OCI-LY7 (cell line): Measurements from ENCODE around the gene SLC16A3. TPM values are rescaled to one million over a fixed set of nuclear protein-coding genes. Genes with fewer than 3 reads are reported as not detected.

Experiments used
- Bru-seq: library from RNA; stranded (reverse); fragments of 400-500 nt; gene quantifications from one replicate; lab custom pipeline; 2021; lab: Mats Ljungman, UMichigan
- BruChase-seq, 2 experiments: library from RNA; stranded (reverse); fragments of 400-500 nt; gene quantifications; one replicate each; lab custom pipeline; 2021; lab: Mats Ljungman, UMichigan
- BruUV-seq: library from RNA; stranded (reverse); fragments of 400-500 nt; replicated peaks from 2 replicates; lab custom pipeline; 2021; lab: Mats Ljungman, UMichigan
- CTCF ChIA-PET: fragments of 300-600 bp; sonication (Branson Sonifier 250); formaldehyde crosslinking; loops from one replicate; lab custom pipeline; 2022; ENCODE audit warnings: antibody characterized with exemption; ENCODE audit not compliant: unreplicated experiment; lab: Charles Lee
- POLR2A ChIA-PET: fragments of 300-600 bp; sonication (Branson Sonifier 250); formaldehyde crosslinking; loops from one replicate; lab custom pipeline; 2022; ENCODE audit warnings: antibody characterized with exemption; lab: Charles Lee
- DNase-seq: peaks from one replicate; pipeline ENCODE4 v3.0.0-alpha.2; 2015; ENCODE audit warnings: low spot score
- H2AFZ ChIP-seq: fragments of 200-600 bp; sonication (generic), shearing (Covaris generic); 2 replicates; pipeline ENCODE4 v1.6.1; 2014; ENCODE audit warnings: mild to moderate bottlenecking, antibody characterized with exemption, low read length, moderate library complexity
- H3K27ac ChIP-seq: fragments of 200-600 bp; sonication (generic); 2 replicates; pipeline ENCODE4 v1.5.1; 2014; ENCODE audit warnings: mixed run types, low read depth, mild to moderate bottlenecking, moderate library complexity, low read length, inconsistent platforms; ENCODE audit not compliant: poor library complexity, severe bottlenecking
- H3K36me3 ChIP-seq: fragments of 200-600 bp; sonication (generic); 2 replicates; pipeline ENCODE4 v1.6.1; 2014; ENCODE audit warnings: mild to moderate bottlenecking, antibody characterized with exemption, low read length, moderate library complexity, mixed read lengths; ENCODE audit not compliant: insufficient read depth
- H3K4me1 ChIP-seq: fragments of 200-600 bp; sonication (generic); 2 replicates; pipeline ENCODE4 v1.5.1; 2014; ENCODE audit warnings: mild to moderate bottlenecking, low read length; ENCODE audit not compliant: insufficient read depth, poor library complexity, severe bottlenecking
- H3K4me2 ChIP-seq: fragments of 200-600 bp; sonication (generic); 2 replicates; pipeline ENCODE4 v1.6.1; 2014; ENCODE audit warnings: mild to moderate bottlenecking, low read length
- H3K4me3 ChIP-seq: fragments of 200-600 bp; sonication (generic); 2 replicates; pipeline ENCODE4 v1.5.1; 2014; ENCODE audit warnings: mild to moderate bottlenecking, low read depth, low read length; ENCODE audit not compliant: poor library complexity, severe bottlenecking
- H3K79me2 ChIP-seq: fragments of 200-600 bp; sonication (generic); 2 replicates; pipeline ENCODE4 v1.6.1; 2016; ENCODE audit warnings: low read depth, mild to moderate bottlenecking, low read length, moderate library complexity, mixed read lengths; ENCODE audit not compliant: insufficient read depth
- H3K9me2 ChIP-seq: fragments of 200-600 bp; sonication (generic); 2 replicates; pipeline ENCODE4 v1.6.1; 2016; ENCODE audit warnings: mild to moderate bottlenecking, low read length, mixed read lengths; ENCODE audit not compliant: insufficient read depth
- H3K9me3 ChIP-seq: fragments of 200-600 bp; sonication (generic); 2 replicates; pipeline ENCODE4 v1.6.1; 2014; ENCODE audit warnings: mild to moderate bottlenecking, mixed run types, low read length, mixed read lengths
- H4K20me1 ChIP-seq: fragments of 200-600 bp; sonication (generic); 2 replicates; pipeline ENCODE4 v1.6.1; 2014; ENCODE audit warnings: mild to moderate bottlenecking, antibody characterized with exemption, low read length, moderate library complexity, mixed read lengths; ENCODE audit not compliant: insufficient read depth
- EZH2phosphoT487 ChIP-seq: fragments of 200-600 bp; sonication (generic); IDR thresholded peaks from 2 replicates; pipeline ENCODE4 v1.6.1; 2018; ENCODE audit warnings: low read depth, borderline replicate concordance, mild to moderate bottlenecking, mixed run types, antibody characterized with exemption, low read length, moderate library complexity, mixed read lengths
- intact Hi-C: fragments of 100-400 bp; cut with micrococcal nuclease; formaldehyde crosslinking; loops from one replicate; pipeline ENCODE4 v1.10.0; 2022; ENCODE audit not compliant: unreplicated experiment
- long read RNA-seq: library from polyadenylated mRNA; stranded (forward); transcript quantifications from one replicate; pipeline ENCODE4 v2.0.0, GENCODE V29; 2022
- total RNA-seq, 2 experiments: library from RNA; depleted of rRNA in 1 of 2; stranded (reverse); fragments of >200 nt in 1 of 2; shearing (Covaris generic) in 1 of 2; gene quantifications; 2 replicates each; pipeline ENCODE4 v1.2.3, GENCODE V29; 2014 to 2022
- TF ChIP-seq, protein P1 (sequence below): fragments of 200-600 bp; sonication (generic); conservative IDR thresholded peaks from 2 replicates; pipeline ENCODE4 v1.5.1; 2014; ENCODE audit warnings: mild to moderate bottlenecking, antibody characterized with exemption, low read length, moderate library complexity, mixed read lengths

The SLC16A3 gene
- 10.1 and 21.6 TPM in 2 replicates for total RNA-seq (2014; rRNA removed; shearing (Covaris generic))
- 28.3 and 55.0 TPM in 2 replicates for total RNA-seq (2022)
- percentile 39 among the genes with signal in this experiment for Bru-seq, nascent RNA
- percentile 44 among the genes with signal in this experiment for BruChase-seq, experiment 1, labeled RNA remaining after a 6-hour chase
- BruChase-seq, experiment 2, labeled RNA remaining after a 2-hour chase = percentile 52 among the genes with signal in this experiment
- long read RNA-seq, partial matches to known transcripts = 0 of 4 reads
- long read RNA-seq, other reads (novel, unspliced or antisense) = 4 of 4 reads

DNA sequence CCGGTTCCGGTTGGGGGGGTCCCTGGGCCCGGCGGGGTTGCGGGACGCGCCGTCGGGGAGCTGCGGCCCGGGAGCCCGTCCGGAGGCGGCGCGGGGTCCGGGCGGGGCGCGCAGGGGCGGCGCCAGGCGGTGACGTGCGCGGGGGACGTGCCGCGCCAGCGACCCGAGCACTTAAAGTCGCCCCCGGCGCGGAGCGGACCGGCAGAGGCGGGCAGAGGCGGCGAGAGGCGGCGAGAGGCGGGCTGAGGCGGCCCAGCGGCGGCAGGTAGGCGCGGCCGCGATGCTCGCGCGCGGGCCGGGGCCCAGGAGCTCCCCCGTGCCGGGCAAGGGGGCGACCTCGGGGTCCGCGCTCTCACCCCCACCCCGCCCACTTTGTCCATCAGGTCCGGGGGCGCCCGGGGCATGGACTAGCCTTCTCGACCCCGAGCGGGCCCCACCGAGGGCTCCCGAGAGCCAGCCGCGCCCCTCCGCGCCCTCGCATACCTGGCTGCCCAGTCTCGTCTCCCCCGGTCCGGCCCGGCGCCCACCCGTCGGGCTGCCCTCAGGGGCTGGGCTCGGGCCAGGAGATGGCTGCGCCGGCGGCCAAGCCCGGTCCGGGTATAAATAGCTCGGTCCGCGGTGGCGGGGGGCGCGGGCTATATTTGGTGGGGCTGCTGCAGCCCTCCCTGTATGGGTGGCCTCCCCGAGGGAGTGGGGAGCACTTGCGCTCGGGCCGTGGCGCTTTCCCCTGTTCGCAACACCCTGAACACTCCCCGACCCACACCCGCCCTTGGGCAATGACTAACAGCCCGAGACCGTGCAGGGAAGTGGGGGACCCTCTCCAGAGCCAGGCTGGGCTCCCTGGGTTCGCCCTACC, at the start of gene SLC16A3:
Gene SLC16A3 (plus strand): TSS at position 201 of the 856 bp plus-strand sequence. CDS start 6,967 bp downstream, outside the sequence.
- Histone ChIP-seq H3K4me2 (peak within 1 kb of the TSS; percentile 68), H3K4me3 (peak within 1 kb of the TSS; percentile 67), H3K9me2 (no peaks in the 10 kb centered on the region), H4K20me1 (0 out of 2 replicates have a peak, but pooled peaks cover under 1% of the 10 kb centered on the region), H3K36me3 (no peaks in the 10 kb centered on the region), H3K9me3 (no peaks in the 10 kb centered on the region), H2AFZ (peak within 1 kb of the TSS; percentile 51), H3K4me1 (peaks cover 33% of the 10 kb centered on the region), H3K79me2 (no peaks in the 10 kb centered on the region), H3K27ac (no peak within 1 kb of the TSS)
- intact Hi-C loops = loop anchor here (2.0 kb wide), 1 partner anchor 16 kb away; the partner anchor contains the start of gene CCDC57
- DNase-seq = peak; percentile 45
- TF ChIP-seq, protein P1, sequence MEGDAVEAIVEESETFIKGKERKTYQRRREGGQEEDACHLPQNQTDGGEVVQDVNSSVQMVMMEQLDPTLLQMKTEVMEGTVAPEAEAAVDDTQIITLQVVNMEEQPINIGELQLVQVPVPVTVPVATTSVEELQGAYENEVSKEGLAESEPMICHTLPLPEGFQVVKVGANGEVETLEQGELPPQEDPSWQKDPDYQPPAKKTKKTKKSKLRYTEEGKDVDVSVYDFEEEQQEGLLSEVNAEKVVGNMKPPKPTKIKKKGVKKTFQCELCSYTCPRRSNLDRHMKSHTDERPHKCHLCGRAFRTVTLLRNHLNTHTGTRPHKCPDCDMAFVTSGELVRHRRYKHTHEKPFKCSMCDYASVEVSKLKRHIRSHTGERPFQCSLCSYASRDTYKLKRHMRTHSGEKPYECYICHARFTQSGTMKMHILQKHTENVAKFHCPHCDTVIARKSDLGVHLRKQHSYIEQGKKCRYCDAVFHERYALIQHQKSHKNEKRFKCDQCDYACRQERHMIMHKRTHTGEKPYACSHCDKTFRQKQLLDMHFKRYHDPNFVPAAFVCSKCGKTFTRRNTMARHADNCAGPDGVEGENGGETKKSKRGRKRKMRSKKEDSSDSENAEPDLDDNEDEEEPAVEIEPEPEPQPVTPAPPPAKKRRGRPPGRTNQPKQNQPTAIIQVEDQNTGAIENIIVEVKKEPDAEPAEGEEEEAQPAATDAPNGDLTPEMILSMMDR = no peak
- no peak for TF ChIP-seq EZH2phosphoT487
- ChIA-PET CTCF (no interaction called here), POLR2A (interaction anchor here (1.0 kb wide), 1 partner anchor 317 kb away, joined by 3 read pairs; no protein-coding TSS in a partner anchor)
- BruUV-seq = no TSS peak

DNA sequence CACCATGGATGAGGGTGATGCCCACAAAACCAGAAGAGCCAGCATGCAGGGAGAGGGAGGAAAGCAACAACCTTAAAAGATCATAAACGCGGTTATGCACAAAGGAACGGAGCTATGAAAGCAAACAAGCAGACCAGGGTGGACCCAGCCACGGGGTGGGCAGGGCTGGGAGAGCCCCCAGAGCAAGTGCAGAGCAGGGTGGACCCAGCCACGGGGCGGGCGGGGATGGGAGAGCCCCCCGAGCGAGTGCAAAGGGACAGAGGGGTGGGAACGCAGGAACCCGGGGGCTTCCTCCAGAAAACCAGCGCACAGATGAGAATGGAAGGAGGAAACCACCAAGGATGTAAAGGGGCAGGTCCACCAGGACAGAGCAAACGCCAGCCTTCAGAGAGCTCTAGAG, 49.4 kb upstream of the SLC16A3 start:
- no peak overlapping the region for H3K27ac ChIP-seq
- no peak overlapping the region for H2AFZ ChIP-seq
- TF ChIP-seq EZH2phosphoT487 = no peak
- TF ChIP-seq, protein P1 = no peak
- no peaks in the 10 kb centered on the region for H3K79me2 ChIP-seq
- no peak overlapping the region for H3K4me3 ChIP-seq
- peaks cover 6% of the 10 kb centered on the region; the same call in 1 of the 2 replicates for H3K36me3 ChIP-seq
- no peaks in the 10 kb centered on the region for H3K4me1 ChIP-seq
- no peaks in the 10 kb centered on the region for H4K20me1 ChIP-seq
- no peak overlapping the region for H3K4me2 ChIP-seq
- ChIA-PET POLR2A (no interaction called here), CTCF (no interaction called here)
- no peak for DNase-seq
- no peaks in the 10 kb centered on the region for H3K9me3 ChIP-seq
- BruUV-seq = no TSS peak
- intact Hi-C loops = no loop called here
- H3K9me2 ChIP-seq = no peaks in the 10 kb centered on the region
